PC-3 (cell line): Measurements from ENCODE around the gene HEATR3.

Source experiments
- EZH2 ChIP-seq: fragments of 300-600 bp; sonication (generic); IDR thresholded peaks from one replicate; pipeline ENCODE4 v1.6.1; 2017; ENCODE audit warnings: antibody characterized with exemption, mild to moderate bottlenecking, low read length; ENCODE audit not compliant: unreplicated experiment
- EZH2phosphoT487 ChIP-seq: fragments of 300-600 bp; sonication (generic); IDR thresholded peaks from 2 replicates; pipeline ENCODE4 v1.6.1; 2018; ENCODE audit warnings: mild to moderate bottlenecking, antibody characterized with exemption, low read length, borderline replicate concordance
- TF ChIP-seq, protein P1 (sequence below): fragments of 300-600 bp; sonication (generic); conservative IDR thresholded peaks from 2 replicates; pipeline ENCODE4 v1.5.1; 2017; ENCODE audit warnings: antibody characterized with exemption, low read depth, mild to moderate bottlenecking, low read length

- TF ChIP-seq, protein P1, sequence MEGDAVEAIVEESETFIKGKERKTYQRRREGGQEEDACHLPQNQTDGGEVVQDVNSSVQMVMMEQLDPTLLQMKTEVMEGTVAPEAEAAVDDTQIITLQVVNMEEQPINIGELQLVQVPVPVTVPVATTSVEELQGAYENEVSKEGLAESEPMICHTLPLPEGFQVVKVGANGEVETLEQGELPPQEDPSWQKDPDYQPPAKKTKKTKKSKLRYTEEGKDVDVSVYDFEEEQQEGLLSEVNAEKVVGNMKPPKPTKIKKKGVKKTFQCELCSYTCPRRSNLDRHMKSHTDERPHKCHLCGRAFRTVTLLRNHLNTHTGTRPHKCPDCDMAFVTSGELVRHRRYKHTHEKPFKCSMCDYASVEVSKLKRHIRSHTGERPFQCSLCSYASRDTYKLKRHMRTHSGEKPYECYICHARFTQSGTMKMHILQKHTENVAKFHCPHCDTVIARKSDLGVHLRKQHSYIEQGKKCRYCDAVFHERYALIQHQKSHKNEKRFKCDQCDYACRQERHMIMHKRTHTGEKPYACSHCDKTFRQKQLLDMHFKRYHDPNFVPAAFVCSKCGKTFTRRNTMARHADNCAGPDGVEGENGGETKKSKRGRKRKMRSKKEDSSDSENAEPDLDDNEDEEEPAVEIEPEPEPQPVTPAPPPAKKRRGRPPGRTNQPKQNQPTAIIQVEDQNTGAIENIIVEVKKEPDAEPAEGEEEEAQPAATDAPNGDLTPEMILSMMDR, result no peak
- TF ChIP-seq EZH2 (no peak), EZH2phosphoT487 (no peak)
Measured at GRCh38 chr16:50036426-50036825, 29.3 kb upstream of the HEATR3 start.
